Measurements from ENCODE around the gene CPNE4.
"Not testable (repeated sequence)": the region's sequence is repeated elsewhere in the genome, so short reads cannot be mapped to it uniquely, and the experiment has no call there.

Gene CPNE4

GRCh38 chr3:131957511-131957910, 77.3 kb downstream of the CPNE4 start:
- no peak for DNase-seq

GRCh38 chr3:131948806-131949205, 86.0 kb downstream of the CPNE4 start:
- no peak for DNase-seq

- DNase-seq: no peak
Observed at GRCh38 chr3:131944676-131945075, 90.1 kb downstream of the CPNE4 start.

GRCh38 chr3:131933665-131934064, 101.1 kb downstream of the CPNE4 start:
- DNase-seq: no peak

GRCh38 chr3:131928593-131928992, 106.2 kb downstream of the CPNE4 start:
- DNase-seq: no peak

GRCh38 chr3:131925571-131925970, 109.2 kb downstream of the CPNE4 start:
- no peak for DNase-seq

- DNase-seq: no peak
Observed at GRCh38 chr3:131922356-131922755, 112.5 kb downstream of the CPNE4 start.

GRCh38 chr3:131917006-131917405, 117.8 kb downstream of the CPNE4 start:
- no peak for DNase-seq

- DNase-seq: no peak
Observed at GRCh38 chr3:131914090-131914691, 120.6 kb downstream of the CPNE4 start.

GRCh38 chr3:131912255-131912654, 122.6 kb downstream of the CPNE4 start:
- DNase-seq: no peak

- no peak for DNase-seq
Observed at GRCh38 chr3:131907796-131908195, 127.0 kb downstream of the CPNE4 start.

GRCh38 chr3:131903988-131904415, 130.8 kb downstream of the CPNE4 start:
- DNase-seq: peak; percentile 14

- DNase-seq: no peak
Observed at GRCh38 chr3:131901686-131902085, 133.1 kb downstream of the CPNE4 start.

GRCh38 chr3:131900891-131901290, 133.9 kb downstream of the CPNE4 start:
- no peak for DNase-seq

- no peak for DNase-seq
Observed at GRCh38 chr3:131899021-131899420, 135.8 kb downstream of the CPNE4 start.

- no peak for DNase-seq
Observed at GRCh38 chr3:131898346-131898745, 136.5 kb downstream of the CPNE4 start.

GRCh38 chr3:131896285-131896684, 138.5 kb downstream of the CPNE4 start:
- DNase-seq: no peak

- DNase-seq: no peak
Observed at GRCh38 chr3:131895766-131896165, 139.0 kb downstream of the CPNE4 start.

GRCh38 chr3:131892331-131892730, 142.5 kb downstream of the CPNE4 start:
- DNase-seq: no peak

GRCh38 chr3:131885871-131886270, 148.9 kb downstream of the CPNE4 start:
- not testable (repeated sequence) for DNase-seq

- DNase-seq: no peak
Observed at GRCh38 chr3:131883711-131884407, 151.0 kb downstream of the CPNE4 start.

GRCh38 chr3:131883086-131883485, 151.7 kb downstream of the CPNE4 start:
- no peak for DNase-seq

GRCh38 chr3:131881777-131882176, 153.0 kb downstream of the CPNE4 start:
- no peak for DNase-seq

GRCh38 chr3:131880948-131881347, 153.9 kb downstream of the CPNE4 start:
- DNase-seq: no peak

- DNase-seq: no peak
Observed at GRCh38 chr3:131868203-131868602, 166.6 kb downstream of the CPNE4 start.

All from T1000 (cell line).